Measurements from ENCODE around the gene IKZF1. TPM values are rescaled to one million over a fixed set of nuclear protein-coding genes. Genes with fewer than 3 reads are reported as not detected.

IKZF1 gene
- total and polyA plus RNA-seq, 2 of the 4 experiments (the other 2 are of a cell fraction) = not detected

DNA sequence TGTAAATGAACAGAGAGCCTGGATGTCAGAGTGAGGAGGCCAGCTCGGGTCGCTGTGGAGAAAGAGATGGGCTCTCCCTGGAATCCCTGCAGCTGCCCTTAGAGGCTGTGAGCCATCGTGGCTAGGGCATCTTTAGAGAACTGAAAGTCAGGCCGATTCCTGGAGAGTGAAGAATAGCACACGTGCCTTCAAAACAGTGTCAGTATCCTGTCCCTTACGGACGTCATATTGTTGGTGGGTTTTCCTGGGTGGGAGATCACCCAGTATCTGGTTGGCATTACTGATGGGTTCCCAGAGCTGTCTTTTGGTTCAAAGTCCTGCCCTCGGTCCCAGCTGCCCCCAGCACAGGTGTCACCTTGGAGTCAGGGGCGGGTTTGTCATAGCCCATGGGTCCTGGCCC lies 25.3 kb downstream of the IKZF1 start:
- 56% methylated on average over 6 of the region's 9 CpGs; no CpG with 5 or more reads in 1 of the 2 experiments for WGBS, 2 experiments (ENCODE audit: extremely low coverage in 2 of 2, insufficient read length in 1 of 2)
- no peak overlapping the region for H2BK5ac ChIP-seq (ENCODE audit: low read depth, low read length, poor library complexity, severe bottlenecking)
- TF ChIP-seq RCOR1 (IDR thresholded peaks at IDR 0.05; ENCODE audit: insufficient replicate concordance, low read length) (no peak), RAD21 (IDR thresholded peaks at IDR 0.05; ENCODE audit: low read length) (no peak), POLR2A (IDR thresholded peaks at IDR 0.05; ENCODE audit: low read depth, low read length) (no peak), CEBPB (IDR thresholded peaks at IDR 0.05; ENCODE audit: low read depth, low read length) (no peak), MXI1 (IDR thresholded peaks at IDR 0.05; ENCODE audit: borderline replicate concordance, low read depth, low read length) (no peak)
- TF ChIP-seq, protein P1, sequence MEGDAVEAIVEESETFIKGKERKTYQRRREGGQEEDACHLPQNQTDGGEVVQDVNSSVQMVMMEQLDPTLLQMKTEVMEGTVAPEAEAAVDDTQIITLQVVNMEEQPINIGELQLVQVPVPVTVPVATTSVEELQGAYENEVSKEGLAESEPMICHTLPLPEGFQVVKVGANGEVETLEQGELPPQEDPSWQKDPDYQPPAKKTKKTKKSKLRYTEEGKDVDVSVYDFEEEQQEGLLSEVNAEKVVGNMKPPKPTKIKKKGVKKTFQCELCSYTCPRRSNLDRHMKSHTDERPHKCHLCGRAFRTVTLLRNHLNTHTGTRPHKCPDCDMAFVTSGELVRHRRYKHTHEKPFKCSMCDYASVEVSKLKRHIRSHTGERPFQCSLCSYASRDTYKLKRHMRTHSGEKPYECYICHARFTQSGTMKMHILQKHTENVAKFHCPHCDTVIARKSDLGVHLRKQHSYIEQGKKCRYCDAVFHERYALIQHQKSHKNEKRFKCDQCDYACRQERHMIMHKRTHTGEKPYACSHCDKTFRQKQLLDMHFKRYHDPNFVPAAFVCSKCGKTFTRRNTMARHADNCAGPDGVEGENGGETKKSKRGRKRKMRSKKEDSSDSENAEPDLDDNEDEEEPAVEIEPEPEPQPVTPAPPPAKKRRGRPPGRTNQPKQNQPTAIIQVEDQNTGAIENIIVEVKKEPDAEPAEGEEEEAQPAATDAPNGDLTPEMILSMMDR (conservative IDR thresholded peaks at IDR 0.05; ENCODE audit: low read depth, low read length) = no peak
- ChIA-PET CTCF (interaction anchor here (0.6 kb wide), 1 partner anchor 1394 kb away, joined by 4 read pairs; no protein-coding TSS in a partner anchor), POLR2A (ENCODE audit: unreplicated experiment) (no interaction called here)
- no peaks in the 10 kb centered on the region for H3K27me3 ChIP-seq (ENCODE audit: control insufficient read depth, insufficient read depth, low read length)
- no peaks in the 10 kb centered on the region for H4K20me1 ChIP-seq (ENCODE audit: insufficient read depth, low read length)
- H3K9me3 ChIP-seq (ENCODE audit: control insufficient read depth, insufficient read depth, low read length) = no peaks in the 10 kb centered on the region
- H2AK9ac ChIP-seq (replicated peaks; ENCODE audit: low read depth, low read length, poor library complexity) = no peak overlapping the region
- H3K27ac ChIP-seq (ENCODE audit: insufficient read depth, low read length) = no peak overlapping the region
- no peak overlapping the region for H2BK15ac ChIP-seq (ENCODE audit: low read depth, low read length)
- dilution Hi-C loops (cut with HindIII; ENCODE audit: low sequenced_read_pairs, unreplicated experiment) = no loop called here
- H3K4me3 ChIP-seq (ENCODE audit: insufficient read depth, low read depth, low read length) = no peak overlapping the region
- no peak overlapping the region for H3K23ac ChIP-seq (ENCODE audit: low read depth, low read length)
- H3K14ac ChIP-seq (replicated peaks; ENCODE audit: low read depth, low read length) = no peak overlapping the region
- no peak for DNase-seq
- BruUV-seq (replicated peaks) = no TSS peak
- no peak overlapping the region for H3K9ac ChIP-seq (ENCODE audit: low read depth, low read length)
- H3K4ac ChIP-seq (ENCODE audit: low read depth, low read length) = no peak overlapping the region
- H2BK120ac ChIP-seq (ENCODE audit: low read depth, low read length) = no peak overlapping the region
- in situ Hi-C loops (cut with MboI; ENCODE audit: low sequenced_read_pairs) = no loop called here
- H4K91ac ChIP-seq (ENCODE audit: insufficient read depth, low read depth, low read length) = no peak overlapping the region
- H3K36me3 ChIP-seq (ENCODE audit: control insufficient read depth, insufficient read depth, low read length) = no peaks in the 10 kb centered on the region
- no peak overlapping the region for H4K8ac ChIP-seq (ENCODE audit: low read depth in 2 of 2, low read length in 2 of 2)
- no peak overlapping the region for H2AK5ac ChIP-seq (ENCODE audit: low read depth, low read length)
- intact Hi-C loops (cut with micrococcal nuclease) = no loop called here
- no peak for ATAC-seq (ENCODE audit: low read depth)
- no peak overlapping the region for H3K4me2 ChIP-seq (ENCODE audit: low read depth, low read length)
- no peak overlapping the region for H2AFZ ChIP-seq (replicated peaks; ENCODE audit: low read length, poor library complexity)
- H3K79me1 ChIP-seq (ENCODE audit: low read depth in 1 of 2, low read length in 2 of 2) = no peaks in the 10 kb centered on the region
- 0 out of 2 replicates have a peak, but pooled peaks cover under 1% of the 10 kb centered on the region for H3K9me1 ChIP-seq (ENCODE audit: insufficient read depth, low read length)
- H2BK20ac ChIP-seq (ENCODE audit: low read depth, low read length) = no peak overlapping the region
- H3K4me1 ChIP-seq (ENCODE audit: control insufficient read depth, insufficient read depth, low read length) = no peaks in the 10 kb centered on the region
- no peak overlapping the region for H3K18ac ChIP-seq (ENCODE audit: low read depth, low read length)
- H3K56ac ChIP-seq (ENCODE audit: extremely low read depth, insufficient read depth, low read length) = no peak overlapping the region
- H4K5ac ChIP-seq (ENCODE audit: low read depth, low read length) = no peak overlapping the region
